ENCODE data around the gene MUC5B. TPM values are rescaled to one million over a fixed set of nuclear protein-coding genes. Genes with fewer than 3 reads are reported as not detected.
A peak's percentile ranks its signal among the peaks of the same experiment; 100 is the strongest.

MUC5B gene
- total and polyA plus RNA-seq, 11 donors: 0.01 TPM; not detected in 10

DNA sequence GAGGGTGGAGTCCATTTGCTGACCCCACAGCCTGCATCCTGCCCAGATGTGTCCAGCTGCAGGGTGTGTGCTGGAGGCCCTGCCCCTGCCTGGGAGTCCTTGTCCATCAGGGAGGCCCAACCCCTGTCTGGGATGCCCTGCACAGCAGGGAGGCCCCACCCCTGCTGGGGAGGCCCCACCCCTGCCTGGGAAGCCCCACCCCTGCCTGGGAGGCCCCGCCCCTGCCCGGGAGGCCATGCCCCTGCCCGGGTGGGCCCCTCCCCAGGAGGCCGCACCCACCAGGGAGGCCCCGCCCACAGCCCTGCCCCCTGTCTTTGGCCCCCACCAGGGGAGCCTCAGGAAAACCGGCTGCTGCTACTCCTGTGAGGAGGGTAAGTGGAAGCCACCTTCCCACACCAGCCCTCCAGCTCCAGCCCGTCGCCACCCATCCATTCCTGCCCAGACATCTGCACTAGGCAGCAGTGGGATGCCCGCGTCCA, 37.2 kb downstream of the MUC5B start:
- intact Hi-C loops (cut with DNase I): loop anchor here in 7 of 10 donors (5.0 to 10.0 kb wide), 3 partner anchors 47 to 257 kb away; partner anchors contain the start of gene TOLLIP (in 4 of the 7)
- DNase-seq: peak in 1 of 5 donors; percentile 69
- WGBS, 4 donors: 64 to 75% (median 69%) methylated on average over 5 to 10 of the region's 10 CpGs; no CpG with 5 or more reads in 1 of the 4 donors
- peak in 2 of 4 donors; percentile 9 to 10 for ATAC-seq
- Histone ChIP-seq H3K27ac (no peak overlapping the region), H3K36me3 (no peaks in the 10 kb centered on the region), H3K4me3 (no peak overlapping the region), H3K4me1 (peaks cover 0 to 16% (median 12%) of the 10 kb centered on the region in 12 donors), H3K9me3 (no peaks in the 10 kb centered on the region), H3K27me3 (no peaks in the 10 kb centered on the region)
- TF ChIP-seq, protein P1, sequence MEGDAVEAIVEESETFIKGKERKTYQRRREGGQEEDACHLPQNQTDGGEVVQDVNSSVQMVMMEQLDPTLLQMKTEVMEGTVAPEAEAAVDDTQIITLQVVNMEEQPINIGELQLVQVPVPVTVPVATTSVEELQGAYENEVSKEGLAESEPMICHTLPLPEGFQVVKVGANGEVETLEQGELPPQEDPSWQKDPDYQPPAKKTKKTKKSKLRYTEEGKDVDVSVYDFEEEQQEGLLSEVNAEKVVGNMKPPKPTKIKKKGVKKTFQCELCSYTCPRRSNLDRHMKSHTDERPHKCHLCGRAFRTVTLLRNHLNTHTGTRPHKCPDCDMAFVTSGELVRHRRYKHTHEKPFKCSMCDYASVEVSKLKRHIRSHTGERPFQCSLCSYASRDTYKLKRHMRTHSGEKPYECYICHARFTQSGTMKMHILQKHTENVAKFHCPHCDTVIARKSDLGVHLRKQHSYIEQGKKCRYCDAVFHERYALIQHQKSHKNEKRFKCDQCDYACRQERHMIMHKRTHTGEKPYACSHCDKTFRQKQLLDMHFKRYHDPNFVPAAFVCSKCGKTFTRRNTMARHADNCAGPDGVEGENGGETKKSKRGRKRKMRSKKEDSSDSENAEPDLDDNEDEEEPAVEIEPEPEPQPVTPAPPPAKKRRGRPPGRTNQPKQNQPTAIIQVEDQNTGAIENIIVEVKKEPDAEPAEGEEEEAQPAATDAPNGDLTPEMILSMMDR (IDR thresholded peaks at IDR 0.05): no peak
- TF ChIP-seq POLR2A (IDR thresholded peaks at IDR 0.05): no peak

DNA sequence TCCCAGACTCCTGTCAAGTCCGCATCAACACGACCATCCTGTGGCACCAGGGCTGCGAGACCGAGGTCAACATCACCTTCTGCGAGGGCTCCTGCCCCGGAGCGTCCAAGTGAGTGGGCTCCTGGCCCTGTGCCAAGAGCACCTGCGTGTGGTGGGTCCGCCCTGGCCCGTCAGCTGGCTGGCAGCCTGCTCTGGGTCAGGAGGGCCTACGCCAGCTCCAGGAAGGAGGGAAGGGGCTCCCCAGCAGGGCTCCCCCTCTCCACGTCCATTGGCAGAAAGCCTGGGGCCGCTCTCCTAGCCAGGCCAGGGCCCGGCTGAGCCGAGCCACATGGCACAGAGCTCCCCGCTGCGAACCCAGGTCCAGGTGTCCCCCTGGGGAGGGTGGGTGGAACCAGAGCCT, 37.8 kb downstream of the MUC5B start:
- intact Hi-C loops (cut with DNase I): loop anchor here in 7 of 10 donors (5.0 to 10.0 kb wide), 3 partner anchors 47 to 257 kb away; partner anchors contain the start of gene TOLLIP (in 4 of the 7)
- ATAC-seq: no peak
- Histone ChIP-seq H3K36me3 (no peaks in the 10 kb centered on the region), H3K4me3 (no peak overlapping the region), H3K27ac (no peak overlapping the region), H3K27me3 (no peaks in the 10 kb centered on the region), H3K9me3 (no peaks in the 10 kb centered on the region), H3K4me1 (peaks cover 0 to 16% (median 12%) of the 10 kb centered on the region in 12 donors)
- TF ChIP-seq, protein P1 (IDR thresholded peaks at IDR 0.05): no peak
- no peak for TF ChIP-seq POLR2A (IDR thresholded peaks at IDR 0.05)
- WGBS, 4 donors: 89 to 93% (median 92%) methylated on average over 7 to 17 of the region's 17 CpGs
- peak in 1 of 5 donors; percentile 51 for DNase-seq

DNA sequence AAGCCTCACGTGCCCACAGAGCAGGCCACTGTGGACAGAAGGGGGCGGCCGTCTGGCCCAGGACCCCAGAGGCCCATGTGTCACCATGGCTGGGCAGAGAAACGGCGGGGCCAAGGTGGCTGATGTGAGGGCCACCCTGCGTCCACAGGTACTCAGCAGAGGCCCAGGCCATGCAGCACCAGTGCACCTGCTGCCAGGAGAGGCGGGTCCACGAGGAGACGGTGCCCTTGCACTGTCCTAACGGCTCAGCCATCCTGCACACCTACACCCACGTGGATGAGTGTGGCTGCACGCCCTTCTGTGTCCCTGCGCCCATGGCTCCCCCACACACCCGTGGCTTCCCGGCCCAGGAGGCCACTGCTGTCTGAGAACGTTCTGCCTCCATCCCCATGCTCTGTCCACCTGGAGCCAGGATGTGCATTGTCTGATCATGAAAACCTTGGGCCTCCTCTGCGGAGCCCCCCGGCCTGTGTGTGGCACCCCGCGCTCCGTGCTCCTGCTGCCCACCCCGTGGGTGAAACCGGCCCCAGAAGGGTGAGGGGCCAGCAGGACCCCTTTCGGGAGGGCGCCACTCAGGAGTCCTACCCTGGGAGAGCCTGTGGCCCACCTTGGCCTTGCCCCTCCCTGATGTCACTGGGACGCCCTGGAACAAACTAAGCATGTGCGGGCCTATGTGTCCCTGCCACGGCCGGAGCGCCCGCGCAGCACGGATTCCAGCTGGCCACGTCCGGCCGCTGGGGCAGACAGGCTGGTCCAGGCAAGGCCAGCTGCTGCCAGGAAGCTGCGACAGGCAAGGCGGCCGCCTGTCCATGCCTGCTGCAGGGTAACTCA, 38.6 kb downstream of the MUC5B start:
- no peak for TF ChIP-seq POLR2A (IDR thresholded peaks at IDR 0.05)
- TF ChIP-seq, protein P1 (IDR thresholded peaks at IDR 0.05): no peak
- Histone ChIP-seq H3K4me3 (peak overlapping the region in 2 of 12 donors; percentile 56 to 69), H3K36me3 (no peaks in the 10 kb centered on the region), H3K9me3 (no peaks in the 10 kb centered on the region), H3K27me3 (no peaks in the 10 kb centered on the region), H3K27ac (peak overlapping the region in 2 of 12 donors; percentile 79 to 83), H3K4me1 (peaks cover 0 to 16% (median 12%) of the 10 kb centered on the region in 12 donors)
- intact Hi-C loops (cut with DNase I): loop anchor here in 7 of 10 donors (1.0 to 10.0 kb wide), 4 partner anchors 46 to 256 kb away; partner anchors contain the start of gene TOLLIP (in 5 of the 7)
- 92 to 93% (median 93%) methylated on average over 20 to 39 of the region's 39 CpGs for WGBS, 4 donors
- peak in 1 of 5 donors; percentile 61 for DNase-seq
- no peak for ATAC-seq

Measured in heart left ventricle (tissue), 16 donors.